CMK (cell line): ENCODE measurements around the gene RRP12.
"Not testable (repeated sequence)": the region's sequence is repeated elsewhere in the genome, so short reads cannot be mapped to it uniquely, and the experiment has no call there.

Experiments
- DNase-seq: peaks from one replicate; pipeline ENCODE4 v3.0.0-alpha.2; 2010; ENCODE audit warnings: low read depth

RRP12 gene

DNA sequence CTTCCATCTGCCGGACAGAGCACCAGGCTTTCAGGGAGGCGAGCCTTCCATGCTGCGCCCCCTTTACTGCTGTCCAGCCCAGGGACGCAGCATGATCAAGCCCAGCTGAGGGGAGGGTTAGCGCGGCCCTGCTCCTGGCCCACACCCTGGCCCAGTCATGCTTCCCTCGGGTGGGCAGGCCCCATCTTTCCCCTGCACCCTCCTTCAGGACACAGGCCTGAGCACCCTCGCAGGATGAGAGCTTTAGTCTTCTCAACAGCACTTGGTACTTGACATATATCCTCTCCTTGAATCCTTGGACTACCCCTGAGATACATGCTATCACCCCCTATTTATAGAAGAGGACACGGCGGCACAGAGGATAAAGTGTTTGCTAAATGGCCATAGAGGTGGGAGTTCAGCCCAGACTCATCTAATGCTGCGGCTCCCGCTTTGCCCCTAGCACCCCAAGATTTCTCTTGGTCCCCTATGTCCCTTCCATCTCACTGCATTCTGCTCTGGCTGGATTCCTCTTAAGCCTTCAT lies 34.0 kb downstream of the RRP12 start:
- no peak for DNase-seq

DNA sequence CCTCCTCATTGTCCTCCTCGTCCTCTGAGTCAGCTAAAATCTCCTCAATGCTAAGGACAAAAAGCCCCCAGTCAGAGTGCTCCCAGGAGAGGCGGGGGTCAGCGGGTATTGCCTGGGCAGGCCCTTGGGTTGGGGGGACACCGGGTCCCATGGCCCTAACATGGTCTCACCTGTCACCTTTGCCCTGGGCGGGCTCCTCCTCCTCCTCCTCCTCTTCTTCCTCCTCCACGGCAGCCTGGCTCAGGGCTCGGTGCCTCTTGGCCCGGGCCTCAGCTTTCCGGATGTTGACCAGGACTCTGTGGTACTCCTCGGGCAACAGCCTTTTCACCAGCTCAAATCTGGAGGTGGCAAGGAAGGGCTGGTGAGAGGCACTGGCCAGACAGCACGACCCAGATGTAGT lies 34.6 kb downstream of the RRP12 start:
- DNase-seq = no peak

DNA sequence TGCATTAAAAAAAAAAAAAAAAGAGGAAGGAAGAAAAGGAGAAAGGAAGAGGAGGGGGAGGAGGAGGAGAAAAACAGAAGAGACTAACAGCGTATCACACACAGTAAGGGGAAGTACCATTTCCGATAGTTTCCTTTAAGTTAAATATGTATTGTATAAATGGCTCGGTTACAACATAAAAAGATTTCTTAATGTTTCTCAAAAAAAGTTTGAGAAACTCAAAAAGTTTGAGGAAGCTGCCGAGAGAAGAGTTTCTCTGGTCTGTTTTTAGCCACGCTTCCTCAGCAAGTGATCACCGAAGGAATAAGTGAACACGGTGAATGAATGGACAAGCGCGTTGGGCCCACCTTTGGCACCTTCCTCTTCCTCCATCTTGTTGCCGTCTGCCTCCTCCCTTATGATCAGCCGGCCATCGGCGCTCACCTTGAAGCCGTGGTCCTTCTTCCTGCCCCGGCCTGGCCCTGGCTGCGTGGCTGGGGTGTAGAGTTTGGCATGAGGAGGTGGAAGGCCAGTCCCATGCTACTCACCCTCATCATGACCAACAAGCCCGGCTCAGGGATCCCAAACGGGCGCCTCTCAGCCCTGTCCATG lies 35.3 kb downstream of the RRP12 start:
- peak; percentile 22 for DNase-seq

DNA sequence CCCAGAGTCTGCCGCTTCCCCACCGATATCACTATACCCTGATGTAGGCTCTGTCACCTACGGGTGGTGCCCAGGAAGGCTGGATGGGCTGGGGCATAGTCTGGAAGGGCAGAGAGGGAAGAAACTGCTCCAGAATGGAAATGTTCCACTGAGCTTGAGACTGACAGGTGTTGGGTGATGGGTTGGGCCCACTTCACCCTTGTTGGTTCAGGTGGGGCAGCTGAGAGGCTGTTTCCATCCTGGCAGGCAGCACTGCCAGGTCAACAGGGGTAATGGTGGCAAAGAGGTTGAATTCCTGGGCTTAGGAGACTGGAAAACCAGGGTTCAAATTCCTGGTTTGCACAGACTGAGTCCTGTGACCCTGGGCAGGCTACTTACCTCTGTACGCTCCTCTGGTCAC lies 38.1 kb downstream of the RRP12 start:
- no peak for DNase-seq

DNA sequence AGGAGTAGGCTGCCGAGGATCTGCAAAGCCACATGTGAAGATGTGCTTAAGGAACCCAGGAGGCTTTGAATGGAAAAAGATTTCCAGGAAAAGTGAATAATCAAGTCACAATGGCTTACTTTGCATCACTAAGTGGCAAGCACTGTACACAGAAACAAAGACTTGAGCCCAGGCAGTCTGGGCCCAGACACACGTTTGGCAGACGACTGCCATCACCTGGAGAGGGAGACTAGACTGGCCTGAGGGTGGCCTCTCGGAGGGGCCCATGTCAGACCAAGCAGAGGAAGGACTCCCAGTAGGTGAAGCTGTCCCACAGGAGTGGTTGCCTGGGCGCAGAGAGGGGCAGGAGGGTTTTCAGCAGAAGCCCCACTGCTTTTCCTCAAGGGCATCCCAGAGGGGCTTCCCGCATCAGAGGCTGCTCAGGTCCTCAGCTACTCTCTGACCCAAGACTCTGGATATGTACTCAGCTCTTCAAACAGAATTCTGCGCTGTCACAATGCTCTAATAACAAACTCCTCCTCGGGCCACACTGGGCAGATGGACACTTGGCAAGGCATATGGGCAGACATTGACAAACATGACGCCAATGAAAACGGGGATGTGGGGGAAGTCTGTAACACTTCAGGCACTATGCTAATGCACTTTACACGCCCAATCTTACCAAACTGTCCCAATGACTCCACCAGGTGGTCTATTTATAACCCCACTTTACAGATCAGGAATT lies 38.7 kb downstream of the RRP12 start:
- no peak for DNase-seq

DNA sequence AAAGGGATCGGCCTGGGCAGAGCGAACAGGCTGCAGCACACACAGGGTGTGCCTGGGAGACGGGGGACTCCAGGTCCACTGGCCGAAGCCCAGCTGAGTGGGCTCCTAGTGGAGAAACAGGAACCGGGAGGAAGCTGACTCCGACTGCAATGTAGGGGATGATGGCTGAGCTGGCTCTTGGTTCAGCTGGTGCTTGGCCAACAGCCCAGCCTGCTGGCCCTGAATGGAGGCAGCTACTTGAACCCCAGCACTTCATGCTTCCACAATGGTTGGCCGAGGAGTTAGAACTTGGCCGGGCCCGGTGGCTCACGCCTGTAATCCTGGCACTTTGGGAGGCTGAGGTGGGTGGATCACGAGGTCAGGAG lies 39.6 kb downstream of the RRP12 start:
- no peak for DNase-seq

DNA sequence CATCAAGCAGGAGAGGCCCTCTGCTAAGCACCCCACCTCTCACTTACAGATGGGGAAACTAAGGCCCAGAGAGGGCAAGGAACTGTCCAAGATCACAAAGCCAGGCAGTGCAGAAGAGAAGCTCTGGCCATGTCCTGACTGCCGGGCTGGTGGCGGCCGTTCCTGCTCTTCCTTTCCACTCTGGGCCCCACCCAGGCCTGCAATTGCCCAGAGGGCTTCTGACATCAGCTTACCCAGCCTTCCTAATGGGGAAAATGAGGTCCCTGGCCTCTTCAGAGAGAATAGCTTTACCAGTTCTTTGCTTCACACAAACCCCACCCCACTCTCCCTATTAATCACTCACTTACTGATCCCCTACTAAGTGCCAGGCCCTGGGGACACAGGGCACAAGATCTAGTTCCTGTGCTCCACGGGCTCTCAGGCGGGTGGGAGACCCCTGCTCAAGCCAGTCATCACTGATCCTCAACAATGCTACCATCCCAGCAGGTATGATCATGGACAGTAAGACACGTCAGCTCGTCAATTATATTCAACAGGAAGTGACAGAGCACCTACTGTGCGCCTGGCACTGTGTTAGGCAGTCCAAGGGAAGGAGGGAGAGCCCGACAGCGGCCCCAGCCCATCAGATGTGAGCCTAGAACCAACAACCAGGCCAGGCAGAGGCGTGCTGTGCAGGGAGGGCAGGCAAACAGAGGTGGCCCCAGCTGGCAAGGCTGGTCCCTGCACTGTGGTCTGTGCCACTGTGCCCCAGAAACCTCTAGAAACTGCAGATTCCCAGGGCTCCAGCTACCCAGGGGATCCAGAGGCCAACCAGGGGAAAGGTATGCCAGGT lies 40.2 kb downstream of the RRP12 start:
- DNase-seq = no peak

DNA sequence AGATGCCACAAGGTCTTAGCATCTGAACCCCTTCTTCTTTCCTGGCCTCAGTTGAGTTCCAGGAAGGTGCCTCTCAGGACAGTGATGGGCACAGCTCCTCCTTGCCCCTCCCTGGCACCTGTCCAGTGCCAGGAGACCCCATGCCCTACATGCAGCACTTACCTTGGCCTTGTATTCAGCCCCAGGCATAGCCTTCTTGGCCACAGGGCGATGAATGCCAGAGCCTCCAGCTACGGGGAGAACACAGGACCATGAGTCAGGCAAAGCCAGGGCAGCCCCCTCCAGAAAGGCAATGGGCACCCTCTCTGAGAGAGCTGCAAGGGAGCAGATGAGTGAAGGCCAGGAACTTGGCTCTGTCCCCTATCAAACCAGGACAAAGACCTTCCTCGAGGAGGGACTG lies 42.4 kb downstream of the RRP12 start:
- no peak for DNase-seq

DNA sequence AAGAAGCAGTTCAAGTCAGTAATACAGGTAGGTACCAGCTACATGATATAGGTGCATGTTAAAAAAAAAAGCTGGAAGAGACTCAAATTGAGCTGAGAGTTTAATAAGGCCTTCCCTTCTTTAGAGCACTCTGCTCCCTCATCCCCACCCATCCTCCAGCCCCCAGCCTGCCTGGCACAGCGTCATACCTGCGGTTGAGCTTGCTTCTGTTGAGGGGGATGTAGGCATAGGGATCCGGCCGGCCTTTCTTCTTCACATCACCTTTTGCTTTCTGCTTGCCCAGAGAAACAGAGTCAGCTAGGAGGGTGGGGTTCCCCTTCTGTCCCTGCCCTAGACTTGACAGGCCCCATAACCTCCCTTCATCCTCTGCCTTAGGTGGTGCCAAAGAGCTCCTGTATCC lies 42.8 kb downstream of the RRP12 start:
- DNase-seq = no peak

DNA sequence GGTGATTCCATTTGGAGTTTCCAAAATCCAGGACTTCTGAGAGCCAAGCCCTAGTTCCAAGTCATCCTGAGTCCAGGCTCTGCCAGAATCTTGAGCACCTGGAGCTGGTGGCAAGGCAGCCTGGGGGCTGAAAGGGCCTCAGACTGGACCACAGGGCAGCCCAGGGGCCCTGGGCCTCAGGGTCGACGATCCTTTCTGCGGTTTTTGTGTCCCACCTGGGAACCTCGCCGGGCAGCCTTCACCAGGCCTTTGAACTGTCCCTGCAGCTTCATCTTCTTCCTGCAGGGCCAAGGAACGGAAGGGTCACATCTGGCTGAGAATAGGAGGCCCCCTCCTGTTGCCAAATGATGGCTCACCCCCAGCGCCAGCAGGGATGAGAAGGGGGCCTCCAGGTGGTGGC lies 44.2 kb downstream of the RRP12 start:
- DNase-seq = no peak

DNA sequence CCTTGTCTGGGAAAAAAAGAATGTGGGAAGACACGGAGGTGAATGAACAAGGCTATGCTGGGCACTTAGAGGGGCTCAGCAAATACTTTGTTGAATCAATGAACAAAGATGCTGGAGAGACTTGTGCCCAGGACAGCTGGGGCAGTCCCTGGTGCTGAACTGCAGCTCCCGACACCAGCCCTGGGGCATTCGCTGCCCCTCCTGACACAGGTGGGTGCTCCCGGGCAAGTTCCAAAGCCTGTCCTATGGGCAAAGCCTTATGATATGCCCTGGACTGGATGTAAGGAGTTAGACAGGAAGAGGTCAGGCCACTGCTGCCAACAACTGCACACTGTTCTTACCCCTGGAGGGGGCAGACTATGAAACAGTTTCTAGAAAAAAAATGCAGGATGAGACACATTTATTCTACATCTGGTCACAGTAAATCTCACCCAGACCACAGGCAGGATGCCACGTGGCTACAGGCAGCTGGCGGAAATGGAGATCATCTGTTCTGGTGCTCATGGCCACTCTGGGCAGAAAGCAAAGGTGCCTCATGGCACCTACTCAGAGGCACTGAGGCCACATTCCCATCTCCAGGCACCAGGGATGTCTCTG lies 44.7 kb downstream of the RRP12 start:
- DNase-seq = no peak

DNA sequence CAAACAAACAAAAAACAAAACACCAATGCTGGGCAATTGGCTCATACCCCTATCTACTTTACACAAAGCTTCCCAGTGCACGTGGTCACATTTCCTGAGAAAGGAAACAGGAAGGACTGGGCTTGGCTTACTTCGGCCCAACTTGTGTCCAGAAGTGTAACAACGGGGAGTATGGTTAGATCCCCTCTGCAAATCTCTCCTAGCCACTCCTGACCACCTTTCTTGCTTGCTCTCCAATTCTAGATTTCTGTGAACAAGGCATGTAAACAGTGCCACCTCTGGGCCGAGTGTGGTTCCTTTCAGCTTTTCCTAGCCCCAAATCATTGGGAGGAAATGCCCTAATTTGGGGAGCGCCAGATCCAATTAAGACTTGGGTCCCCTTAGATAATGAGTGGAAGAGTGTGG lies 45.6 kb downstream of the RRP12 start:
- no peak for DNase-seq

DNA sequence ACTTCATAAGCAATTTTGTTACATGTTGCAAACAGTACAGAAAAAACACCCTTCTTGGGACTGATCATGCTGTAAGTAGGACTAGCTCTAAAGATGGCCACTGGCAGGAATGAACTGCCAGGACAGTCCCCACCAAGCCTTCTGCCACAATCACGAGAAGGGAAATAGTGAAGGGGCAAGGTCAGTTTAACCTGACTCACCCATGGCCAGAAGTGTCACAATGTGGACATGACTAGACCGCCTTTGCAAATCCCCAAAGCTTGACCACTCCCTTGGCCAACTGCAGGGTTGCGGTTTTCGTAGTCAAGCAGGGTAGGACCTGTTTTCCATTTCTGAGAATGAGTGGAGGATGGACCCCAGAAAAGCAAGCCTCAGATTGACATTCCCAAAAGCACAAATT lies 47.2 kb downstream of the RRP12 start:
- no peak for DNase-seq

DNA sequence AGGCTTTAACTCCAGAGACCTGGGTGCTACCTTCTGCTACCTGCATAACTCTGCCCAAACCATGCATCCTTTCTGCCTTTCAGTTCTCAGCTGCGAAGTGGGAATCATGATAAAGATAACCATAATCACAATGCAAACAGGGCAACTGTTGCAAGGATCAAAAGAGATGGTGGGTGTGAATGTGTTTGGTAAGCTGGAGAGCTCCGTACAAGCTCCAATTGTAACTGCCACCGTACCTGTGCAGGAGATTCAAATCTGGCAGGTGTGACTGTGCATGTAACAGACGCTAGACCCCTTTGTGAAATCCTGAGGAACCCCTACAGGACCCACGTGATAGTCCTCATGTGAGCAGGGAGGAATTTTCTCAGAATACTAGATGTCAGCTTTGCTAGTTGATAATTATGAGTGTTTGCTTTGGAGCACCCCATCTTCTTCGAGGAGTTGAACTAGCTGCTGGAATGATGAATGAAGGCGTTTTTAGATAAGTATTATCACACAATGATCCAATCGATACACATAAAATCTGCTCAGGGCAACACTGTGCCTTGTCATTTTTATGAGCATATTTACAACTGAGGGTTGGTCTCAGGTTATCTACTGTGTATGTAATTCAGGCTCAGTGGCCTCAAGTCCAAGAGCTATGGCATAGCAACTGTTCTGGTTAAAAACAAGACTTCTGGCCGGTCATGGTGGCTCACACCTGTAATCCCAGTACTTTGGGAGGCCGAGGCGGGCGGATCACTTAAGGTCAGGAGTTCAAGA lies 51.2 kb downstream of the RRP12 start:
- no peak for DNase-seq

DNA sequence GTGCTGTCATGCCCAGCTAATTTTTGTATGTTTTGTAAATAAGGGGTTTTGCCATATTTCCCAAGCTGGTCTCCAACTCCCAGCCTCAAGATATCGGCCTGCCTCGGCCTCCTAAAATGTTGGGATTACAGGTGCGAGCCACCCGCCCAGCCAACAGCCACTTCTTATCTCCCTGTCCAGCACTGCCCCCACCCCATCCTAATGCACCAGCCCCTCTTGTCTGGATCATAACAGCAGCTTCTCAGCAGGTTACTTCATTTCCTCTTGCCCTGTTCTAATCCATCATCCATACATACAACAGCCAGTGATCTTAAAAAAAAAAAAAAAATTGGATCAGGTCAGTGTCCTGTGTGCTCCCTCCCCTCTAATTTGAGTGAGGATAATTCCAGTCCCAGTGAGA lies 53.8 kb downstream of the RRP12 start:
- no peak for DNase-seq

DNA sequence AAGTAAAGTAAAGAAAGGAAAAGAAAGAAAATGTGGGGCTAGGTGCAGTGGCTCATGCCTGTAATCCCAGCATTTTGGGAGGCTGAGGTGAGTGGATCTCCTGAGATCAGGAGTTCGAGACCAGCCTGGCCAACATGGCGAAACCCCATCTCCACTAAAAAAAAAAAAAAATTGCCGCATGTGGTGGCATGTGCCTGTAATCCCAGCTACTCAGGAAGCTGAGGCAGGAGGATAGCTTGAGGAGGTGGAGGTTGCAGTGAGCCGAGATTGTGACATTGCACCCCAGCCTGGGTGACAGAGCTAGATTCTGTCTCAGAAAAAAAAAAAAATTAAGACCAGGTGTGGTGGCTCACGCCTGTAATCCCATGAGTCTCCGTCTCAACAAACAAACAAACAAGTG lies 57.5 kb downstream of the RRP12 start:
- not testable (repeated sequence) for DNase-seq

DNA sequence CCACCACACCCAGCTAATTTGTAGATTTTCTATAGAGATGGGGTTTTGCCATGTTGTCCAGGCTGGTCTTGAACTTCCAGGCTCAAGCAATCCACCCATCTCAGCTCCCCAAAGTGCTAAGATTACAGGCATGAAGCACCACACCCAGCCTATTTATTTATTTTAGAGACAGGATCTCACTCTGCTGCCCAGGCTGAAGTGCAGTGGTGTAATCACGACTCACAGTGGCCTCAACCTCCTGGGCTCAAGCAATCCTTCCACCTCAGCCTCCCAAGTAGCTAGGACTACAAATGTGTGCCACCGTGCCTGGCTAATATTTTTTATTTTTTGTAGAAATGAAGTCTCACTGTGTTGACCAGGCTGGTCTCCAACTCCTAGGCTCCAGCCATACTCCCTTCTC lies 59.7 kb downstream of the RRP12 start:
- no peak for DNase-seq

DNA sequence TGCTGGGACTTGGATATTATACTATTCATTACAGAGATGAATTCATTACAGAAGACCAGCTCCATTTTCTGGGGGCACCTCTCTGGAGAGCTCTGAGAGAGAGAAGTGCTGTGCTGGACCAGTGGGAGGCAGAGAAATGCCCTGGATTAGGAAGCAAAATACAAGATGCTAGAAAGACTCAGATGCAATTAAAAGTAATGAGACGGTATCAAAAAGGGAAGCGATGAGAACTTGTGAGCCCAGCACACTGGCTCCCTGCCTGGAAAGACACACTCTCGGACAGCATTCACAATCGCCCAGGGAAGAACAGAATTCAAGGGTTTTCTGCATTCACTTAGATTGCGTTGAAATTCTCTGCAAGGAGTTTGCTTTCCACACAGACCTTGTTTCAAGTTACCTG lies 63.1 kb downstream of the RRP12 start:
- DNase-seq = no peak

DNA sequence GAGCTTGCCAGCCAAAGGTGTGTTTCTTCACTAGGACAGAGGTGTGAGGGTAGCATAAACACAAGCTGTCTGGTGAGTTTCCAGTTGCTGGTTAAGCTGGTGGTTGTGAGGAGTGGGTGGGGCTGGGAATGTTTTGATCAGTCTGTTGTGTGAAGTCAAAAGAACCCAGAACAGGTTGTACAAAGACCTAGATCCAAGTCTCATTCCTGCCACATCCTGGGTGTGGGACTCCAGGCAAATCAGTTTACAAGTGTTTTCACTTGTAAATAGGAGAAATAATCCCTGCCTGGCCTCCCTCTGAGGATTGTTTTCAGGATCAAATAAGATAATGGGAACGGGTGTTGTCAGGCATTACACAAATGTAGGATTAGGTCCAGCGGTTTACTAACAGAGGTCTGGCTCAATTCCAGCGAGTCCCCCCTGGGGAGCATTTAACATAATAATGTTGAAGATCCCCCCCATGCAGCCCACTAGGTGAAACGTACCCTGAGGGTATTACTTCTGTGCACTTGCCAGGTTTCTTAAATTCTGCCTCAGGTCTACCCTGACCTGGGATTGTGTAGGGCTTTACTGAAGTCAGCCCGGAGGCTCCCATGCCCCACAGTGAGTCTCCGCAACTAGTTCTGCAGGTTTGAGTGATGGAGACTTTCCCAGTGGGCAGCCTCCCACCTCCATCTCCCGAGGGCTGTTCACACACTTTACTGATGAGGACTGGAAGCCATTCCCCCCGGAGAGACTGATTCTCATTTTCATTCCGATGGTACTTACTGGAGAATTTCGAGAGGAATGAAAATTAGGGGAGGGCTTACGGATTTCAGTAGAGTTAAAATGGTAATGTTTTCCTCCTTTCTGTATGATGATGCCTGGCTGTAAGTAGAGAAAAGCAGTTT lies 64.0 kb downstream of the RRP12 start:
- DNase-seq = no peak

DNA sequence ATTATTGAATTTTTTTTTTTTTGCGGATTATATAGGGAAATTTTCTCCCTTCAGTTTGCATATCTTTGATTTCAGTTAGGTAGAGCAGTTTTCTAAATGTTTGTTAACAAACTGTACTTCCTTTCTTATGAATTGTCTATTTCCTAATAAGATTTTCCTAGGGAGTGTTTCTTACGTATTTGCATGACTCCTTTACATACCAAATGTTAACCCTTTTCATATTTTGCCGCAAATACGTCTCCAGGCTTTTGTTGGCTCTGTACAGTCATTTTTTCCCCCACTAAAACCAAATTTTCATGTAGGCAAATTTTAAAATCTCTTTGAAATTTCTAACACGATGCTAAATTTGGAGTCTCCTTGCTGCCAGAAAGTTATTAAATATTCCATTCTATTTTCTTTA lies 64.7 kb downstream of the RRP12 start:
- DNase-seq = no peak

DNA sequence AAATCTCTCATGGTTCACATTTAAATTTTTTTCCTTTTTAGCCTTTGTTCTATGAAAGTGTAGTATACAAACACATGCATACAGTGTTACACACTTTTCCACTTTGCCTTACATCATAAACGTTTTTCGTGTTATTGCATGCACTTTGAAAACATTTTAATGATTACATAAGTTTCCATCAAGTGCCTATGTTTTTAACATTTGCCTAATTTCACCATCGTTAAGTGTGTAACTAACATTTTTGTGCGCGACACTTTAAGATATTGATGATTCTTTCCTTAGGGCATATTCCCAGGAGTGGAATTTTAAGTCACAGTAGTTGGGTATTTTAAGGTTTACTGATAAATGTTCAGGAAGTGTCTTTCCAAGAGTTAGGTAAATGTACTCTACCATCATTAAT lies 65.1 kb downstream of the RRP12 start:
- DNase-seq = no peak
